PFSK-1 (cell line): ENCODE measurements around the gene SAMM50.

Experiments used
- FOXP2 ChIP-seq: optimal IDR thresholded peaks from 2 replicates; pipeline ENCODE3; 2011; ENCODE audit warnings: borderline replicate concordance, control low read depth, inconsistent platforms; ENCODE audit not compliant: insufficient read depth; ENCODE audit errors: extremely low read length, extremely low read depth
- POLR2AphosphoS5 ChIP-seq: IDR thresholded peaks from 2 replicates; pipeline ENCODE4 v1.6.1; 2012; ENCODE audit warnings: low read depth, mild to moderate bottlenecking, control low read depth, low read length, moderate library complexity
- REST ChIP-seq, 2 experiments: IDR thresholded peaks; 2 replicates each; pipeline versions ENCODE4 v1.6.1 to v1.8.0; 2011 to 2012; ENCODE audit warnings: low read depth in 2 of 2, low read length in 2 of 2, control low read depth in 1 of 2, inconsistent platforms in 1 of 2, mild to moderate bottlenecking in 1 of 2, moderate library complexity in 1 of 2; ENCODE audit not compliant: insufficient read depth in 1 of 2
- SIN3A ChIP-seq: IDR thresholded peaks from 2 replicates; pipeline ENCODE4 v1.6.1; 2012; ENCODE audit warnings: mild to moderate bottlenecking, low read length, moderate library complexity, borderline replicate concordance; ENCODE audit not compliant: insufficient read depth
- TAF1 ChIP-seq: IDR thresholded peaks from 2 replicates; pipeline ENCODE4 v1.6.1; 2012; ENCODE audit warnings: low read length, control low read depth, borderline replicate concordance; ENCODE audit not compliant: insufficient read depth

DNA sequence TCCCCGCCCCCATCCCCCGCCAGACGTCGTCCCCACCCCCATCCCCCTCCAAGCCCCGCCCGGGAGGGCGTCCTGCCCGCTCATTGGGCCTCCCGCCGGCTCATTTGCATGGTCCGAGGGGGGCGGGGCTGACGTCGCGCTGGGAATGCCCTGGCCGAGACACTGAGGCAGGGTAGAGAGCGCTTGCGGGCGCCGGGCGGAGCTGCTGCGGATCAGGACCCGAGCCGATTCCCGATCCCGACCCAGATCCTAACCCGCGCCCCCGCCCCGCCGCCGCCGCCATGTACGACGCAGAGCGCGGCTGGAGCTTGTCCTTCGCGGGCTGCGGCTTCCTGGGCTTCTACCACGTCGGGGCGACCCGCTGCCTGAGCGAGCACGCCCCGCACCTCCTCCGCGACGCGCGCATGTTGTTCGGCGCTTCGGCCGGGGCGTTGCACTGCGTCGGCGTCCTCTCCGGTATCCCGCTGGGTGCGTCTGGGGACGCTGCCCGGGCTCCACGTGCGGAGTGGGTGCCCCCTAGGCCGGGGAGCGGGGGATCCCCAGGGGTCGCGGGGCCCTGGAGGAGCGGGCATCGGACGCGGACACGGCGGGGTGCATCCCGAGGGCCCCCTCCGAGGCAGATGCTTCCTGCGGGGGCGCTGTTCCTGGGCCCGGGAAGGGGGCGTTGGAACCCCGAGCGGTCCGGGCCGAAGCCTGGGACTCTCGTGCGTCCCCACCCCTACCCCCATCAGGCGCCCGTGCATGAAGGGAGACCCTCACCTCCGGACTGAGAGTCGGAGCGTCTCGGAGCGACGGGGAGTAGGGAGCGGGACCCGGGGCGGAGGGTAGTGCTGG, 31.4 kb upstream of the SAMM50 start, which contains the start of gene PNPLA3:
- TF ChIP-seq POLR2AphosphoS5 (peak; percentile 79), FOXP2 (peak; percentile 16), SIN3A (no peak), REST (IDR thresholded peaks at IDR 0.05; ENCODE audit: insufficient read depth in 1 of 2, low read depth in 2 of 2, low read length in 2 of 2) (no peak), TAF1 (0 out of 2 replicates have a peak, but pooled peaks have one; percentile 41)
